Upper lobe of right lung (tissue), 1 donor: Measurements from ENCODE around the gene OGFOD1. TPM values are rescaled to one million over a fixed set of nuclear protein-coding genes. Genes with fewer than 3 reads are reported as not detected.

Experiments used
- ATAC-seq: fragments of 200-7000 bp; cut with Tn5 transposase; one replicate; pipeline ENCODE4 v1.9.1; 2020; ENCODE audit warnings: mild to moderate bottlenecking, moderate library complexity
- DNase-seq: peaks from one replicate; pipeline ENCODE4 v3.0.0-alpha.2; 2020
- H3K27ac ChIP-seq: fragments of 200-600 bp; one replicate; pipeline ENCODE4 v1.8.0; 2022
- H3K27me3 ChIP-seq: fragments of 200-600 bp; one replicate; pipeline ENCODE4 v1.8.0; 2022; ENCODE audit warnings: mild to moderate bottlenecking
- H3K36me3 ChIP-seq: fragments of 200-600 bp; one replicate; pipeline ENCODE4 v1.8.0; 2022
- H3K4me1 ChIP-seq: fragments of 200-600 bp; one replicate; pipeline ENCODE4 v1.8.0; 2022
- H3K4me3 ChIP-seq: fragments of 200-600 bp; one replicate; pipeline ENCODE4 v1.8.0; 2022; ENCODE audit warnings: mild to moderate bottlenecking
- H3K9me3 ChIP-seq: fragments of 200-600 bp; one replicate; pipeline ENCODE4 v1.8.0; 2022
- CTCF ChIP-seq: fragments of 200-600 bp; IDR thresholded peaks from one replicate; pipeline ENCODE4 v1.8.0; 2022; ENCODE audit warnings: antibody characterized with exemption
- intact Hi-C: fragments of 100-400 bp; cut with DNase I; formaldehyde crosslinking; loops from one replicate; pipeline ENCODE4 v1.11.0; 2022
- total RNA-seq: library from RNA; stranded (reverse); fragmentation: NEBNext Ultra II Directional; extraction: Animal tissue kit (Norgen Biotek cat#: 25700); gene quantifications from one replicate; pipeline ENCODE4 v1.2.1, GENCODE V29; 2021
- donor health status: DM: no; HTN: yes; CAD: no; lungs with severe emphysema.

Gene OGFOD1
- total RNA-seq, 1 donor from 2014 or later: 34.4 TPM

- intact Hi-C loops: no loop called here
- Histone ChIP-seq H3K4me3 (no peak overlapping the region), H3K36me3 (peaks cover 30% of the 10 kb centered on the region), H3K27me3 (no peaks in the 10 kb centered on the region), H3K27ac (no peak overlapping the region), H3K9me3 (no peaks in the 10 kb centered on the region), H3K4me1 (no peaks in the 10 kb centered on the region)
- no peak for ATAC-seq
- DNase-seq: no peak
- TF ChIP-seq CTCF: no peak
Observed at GRCh38 chr16:56493126-56493525, 41.8 kb downstream of the OGFOD1 start.

GRCh38 chr16:56493815-56494214 is 42.5 kb downstream of the OGFOD1 start:
- Histone ChIP-seq H3K4me1 (no peaks in the 10 kb centered on the region), H3K36me3 (peaks cover 37% of the 10 kb centered on the region), H3K27me3 (no peaks in the 10 kb centered on the region), H3K9me3 (no peaks in the 10 kb centered on the region), H3K4me3 (no peak overlapping the region), H3K27ac (no peak overlapping the region)
- intact Hi-C loops: no loop called here
- TF ChIP-seq CTCF: no peak
- ATAC-seq: no peak
- DNase-seq: no peak

- H3K27me3 ChIP-seq: no peaks in the 10 kb centered on the region
- H3K36me3 ChIP-seq: peaks cover 98% of the 10 kb centered on the region
- no peak for TF ChIP-seq CTCF
- H3K4me1 ChIP-seq: no peaks in the 10 kb centered on the region
- no peak overlapping the region for H3K4me3 ChIP-seq
- ATAC-seq (no peak), DNase-seq (no peak)
- H3K9me3 ChIP-seq: no peaks in the 10 kb centered on the region
- H3K27ac ChIP-seq: no peak overlapping the region
- intact Hi-C loops: no loop called here
Observed at GRCh38 chr16:56505181-56505580, 53.8 kb downstream of the OGFOD1 start.

- intact Hi-C loops: no loop called here
- no peak for ATAC-seq
- H3K36me3 ChIP-seq: peaks cover 82% of the 10 kb centered on the region
Observed at GRCh38 chr16:56506941-56507340, 55.6 kb downstream of the OGFOD1 start.

GRCh38 chr16:56510544-56510943 is 59.2 kb downstream of the OGFOD1 start:
- no peak for TF ChIP-seq CTCF
- H3K9me3 ChIP-seq: no peaks in the 10 kb centered on the region
- intact Hi-C loops: no loop called here

More at GRCh38 chr16:56506941-56507340, 55.6 kb downstream of the OGFOD1 start:
- Histone ChIP-seq H3K9me3 (no peaks in the 10 kb centered on the region), H3K27me3 (no peaks in the 10 kb centered on the region), H3K4me1 (no peaks in the 10 kb centered on the region), H3K4me3 (no peak overlapping the region), H3K27ac (no peak overlapping the region)
- no peak for DNase-seq
- TF ChIP-seq CTCF: no peak

GRCh38 chr16:56512025-56512424 is 60.7 kb downstream of the OGFOD1 start:
- Histone ChIP-seq H3K9me3 (no peaks in the 10 kb centered on the region), H3K27ac (no peak overlapping the region), H3K4me1 (peaks cover 3% of the 10 kb centered on the region), H3K4me3 (no peak overlapping the region), H3K27me3 (no peaks in the 10 kb centered on the region), H3K36me3 (peaks cover 33% of the 10 kb centered on the region)
- intact Hi-C loops: no loop called here
- no peak for DNase-seq
- TF ChIP-seq CTCF: no peak
- no peak for ATAC-seq

More at GRCh38 chr16:56510544-56510943, 59.2 kb downstream of the OGFOD1 start:
- Histone ChIP-seq H3K27ac (no peak overlapping the region), H3K27me3 (no peaks in the 10 kb centered on the region), H3K4me3 (no peak overlapping the region), H3K36me3 (peaks cover 48% of the 10 kb centered on the region), H3K4me1 (peaks cover 3% of the 10 kb centered on the region)
- ATAC-seq (no peak), DNase-seq (no peak)
